Lung (tissue), 12 donors: ENCODE results near the gene GPR162. TPM values are rescaled to one million over a fixed set of nuclear protein-coding genes. Genes with fewer than 3 reads are reported as not detected.

Experiments used
- ATAC-seq: fragments of 200-7000 bp; cut with Tn5 transposase; one replicate; pipeline ENCODE4 v1.9.1; 2020; ENCODE audit warnings: moderate number of reproducible peaks; ENCODE audit not compliant: insufficient read depth, low FRiP score
- DNase-seq, 3 donors: peaks; one replicate each; pipeline ENCODE4 v3.0.0-alpha.2; 2013 to 2017
- H3K27ac ChIP-seq, 2 donors: one replicate each; pipeline ENCODE4 v1.5.1; 2013; ENCODE audit warnings: mild to moderate bottlenecking in 2 of 2, moderate library complexity in 2 of 2, control low read depth in 1 of 2, inconsistent platforms in 1 of 2, low read depth in 1 of 2, low read length in 1 of 2
- H3K27me3 ChIP-seq, 3 donors: one replicate each; pipeline ENCODE4 v1.5.1; 2013; ENCODE audit warnings: low read length in 2 of 3; ENCODE audit not compliant: control insufficient read depth in 3 of 3, insufficient read depth in 3 of 3
- H3K36me3 ChIP-seq, 4 donors: one replicate each; pipeline ENCODE4 v1.5.1; 2013; ENCODE audit warnings: low read length in 4 of 4, mild to moderate bottlenecking in 1 of 4, moderate library complexity in 1 of 4; ENCODE audit not compliant: control insufficient read depth in 4 of 4, insufficient read depth in 4 of 4
- H3K4me1 ChIP-seq, 5 donors: one replicate each; pipeline ENCODE4 v1.5.1; 2013; ENCODE audit warnings: low read length in 5 of 5, mild to moderate bottlenecking in 2 of 5, moderate library complexity in 1 of 5; ENCODE audit not compliant: control insufficient read depth in 5 of 5, insufficient read depth in 5 of 5
- H3K4me3 ChIP-seq: one replicate; pipeline ENCODE4 v1.5.1; 2013; ENCODE audit warnings: mild to moderate bottlenecking, control low read depth, moderate library complexity
- H3K9ac ChIP-seq, 2 donors: one replicate each; pipeline ENCODE4 v1.5.1; 2013; ENCODE audit warnings: low read length in 2 of 2, control low read depth in 1 of 2; ENCODE audit not compliant: insufficient read depth in 1 of 2
- H3K9me3 ChIP-seq, 4 donors: one replicate each; pipeline ENCODE4 v1.5.1; 2013; ENCODE audit warnings: low read length in 3 of 4, mild to moderate bottlenecking in 1 of 4, moderate library complexity in 1 of 4; ENCODE audit not compliant: control insufficient read depth in 4 of 4, insufficient read depth in 3 of 4
- CTCF ChIP-seq: IDR thresholded peaks from 2 replicates; pipeline ENCODE4 v1.5.1; 2012; ENCODE audit warnings: mild to moderate bottlenecking; ENCODE audit errors: control extremely low read depth, extremely low read depth
- WGBS, 2 donors: extraction: QIAGEN DNeasy Blood & Tissue Kit; methylation state at CpG; one replicate each; pipeline ENCODE4 v1.1.7; 2013; 5-methylcytosine and 5-hydroxymethylcytosine counted together
- polyA plus RNA-seq, 2 donors: library from polyadenylated mRNA; stranded (reverse); fragments of 200-250 nt; gene quantifications; one replicate each; pipeline ENCODE4 v1.2.1, GENCODE V29; 2013
- total RNA-seq, 2 donors: library from RNA; depleted of rRNA in 1 of 2; stranded (reverse); fragments of >200 nt in 1 of 2; gene quantifications; one replicate each; pipeline ENCODE4 v1.2.1, GENCODE V29; 2014 to 2021
- donor health status: control.
- donor health status: control.
- donor health status: Bipolar disorder and iron deficiency.
- donor health status: healthy.
- donor health status: DM: yes; HTN: yes; CAD: no.

Gene GPR162
- total and polyA plus RNA-seq, 4 donors, result 22.8 to 36.0 (median 24.0) TPM

DNA sequence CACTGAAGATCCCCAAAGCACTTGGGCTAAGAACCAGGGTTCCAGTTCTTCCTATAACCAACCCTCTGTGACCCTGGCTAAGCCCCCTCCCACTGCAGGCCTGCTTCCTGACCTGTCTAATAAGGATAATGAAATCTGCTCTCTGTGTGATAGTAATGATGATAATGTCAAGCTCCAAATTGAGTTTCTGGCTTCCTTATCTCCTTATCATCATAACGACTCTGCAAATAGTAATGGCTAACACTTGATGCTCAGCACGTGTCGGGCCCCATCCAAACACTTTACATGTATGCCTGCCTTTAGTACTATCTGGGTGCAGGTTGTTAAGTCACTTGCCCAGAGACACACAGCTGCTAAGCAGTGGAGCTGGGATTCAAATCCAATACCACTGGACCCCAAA is 5.0 kb upstream of the GPR162 start:
- Histone ChIP-seq H3K4me1 (peaks cover 0 to 10% (median 5%) of the 10 kb centered on the region in 5 donors), H3K27me3 (no peaks in the 10 kb centered on the region), H3K9ac (no peak overlapping the region), H3K9me3 (peaks cover 0 to 4% (median 0%) of the 10 kb centered on the region in 4 donors), H3K36me3 (peaks cover 0 to 37% (median 12%) of the 10 kb centered on the region in 4 donors), H3K4me3 (no peak overlapping the region), H3K27ac (no peak overlapping the region)
- ATAC-seq (no peak), DNase-seq (no peak)
- TF ChIP-seq CTCF, result no peak
- WGBS, 2 donors, result 60 to 72% methylated on average over 3 of the region's 3 CpGs

DNA sequence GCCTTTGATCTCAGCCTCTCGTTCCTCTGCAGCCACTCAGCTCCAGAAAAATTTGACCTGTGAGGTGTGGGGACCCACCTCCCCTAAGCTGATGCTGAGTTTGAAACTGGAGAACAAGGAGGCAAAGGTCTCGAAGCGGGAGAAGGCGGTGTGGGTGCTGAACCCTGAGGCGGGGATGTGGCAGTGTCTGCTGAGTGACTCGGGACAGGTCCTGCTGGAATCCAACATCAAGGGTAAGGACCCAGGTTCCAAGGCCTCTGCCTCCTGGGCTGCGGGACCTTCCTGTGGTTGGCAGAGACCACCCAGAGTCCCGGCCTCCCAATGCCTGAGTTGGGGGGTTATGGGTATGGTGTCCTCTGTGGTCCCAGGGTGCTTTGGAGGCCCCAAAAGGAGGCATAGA is 4.5 kb upstream of the GPR162 start:
- H3K36me3 ChIP-seq, result peaks cover 0 to 37% (median 12%) of the 10 kb centered on the region in 4 donors
- no peak overlapping the region for H3K9ac ChIP-seq
- peaks cover 0 to 2% (median 0%) of the 10 kb centered on the region in 3 donors for H3K27me3 ChIP-seq
- DNase-seq, result no peak
- peaks cover 0 to 4% (median 0%) of the 10 kb centered on the region in 4 donors for H3K9me3 ChIP-seq
- no peak for TF ChIP-seq CTCF
- WGBS, 2 donors, result 87 to 93% methylated on average over 8 of the region's 8 CpGs
- H3K27ac ChIP-seq, result no peak overlapping the region
- peaks cover 0 to 13% (median 8%) of the 10 kb centered on the region in 5 donors for H3K4me1 ChIP-seq
- no peak for ATAC-seq
- no peak overlapping the region for H3K4me3 ChIP-seq

DNA sequence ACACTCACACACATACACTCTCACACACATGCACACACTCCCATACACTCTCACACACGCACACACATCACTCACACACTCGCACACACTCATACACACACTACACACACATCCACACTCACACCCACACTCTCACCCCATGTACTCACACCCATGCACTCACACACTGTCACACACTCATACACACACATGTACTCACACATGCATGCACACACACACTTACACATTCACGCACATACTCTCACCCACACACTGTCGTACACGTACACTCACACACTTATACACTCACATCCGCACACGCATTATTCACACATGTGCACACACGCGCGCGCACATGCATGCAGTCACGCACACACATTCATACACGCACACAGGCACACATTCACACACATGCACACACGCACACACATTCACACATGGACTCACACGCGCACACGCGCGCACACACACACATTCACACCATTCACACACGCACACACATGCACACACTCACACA is 3.9 kb upstream of the GPR162 start:
- TF ChIP-seq CTCF, result no peak
- Histone ChIP-seq H3K4me3 (no peak overlapping the region), H3K36me3 (peaks cover 0 to 37% (median 12%) of the 10 kb centered on the region in 4 donors), H3K27ac (no peak overlapping the region), H3K9me3 (peaks cover 0 to 4% (median 0%) of the 10 kb centered on the region in 4 donors), H3K4me1 (peaks cover 0 to 17% (median 9%) of the 10 kb centered on the region in 5 donors), H3K27me3 (peaks cover 0 to 7% (median 3%) of the 10 kb centered on the region in 3 donors), H3K9ac (no peak overlapping the region)
- no peak for ATAC-seq
- no peak for DNase-seq
- 92 to 93% methylated on average over 20 of the region's 20 CpGs for WGBS, 2 donors

GRCh38 chr12:6818222-6818621 is 3.4 kb upstream of the GPR162 start:
- peaks cover 0 to 7% (median 3%) of the 10 kb centered on the region in 3 donors for H3K27me3 ChIP-seq
- no peak for ATAC-seq
- peaks cover 0 to 4% (median 0%) of the 10 kb centered on the region in 4 donors for H3K9me3 ChIP-seq
- no peak overlapping the region for H3K4me3 ChIP-seq
- H3K9ac ChIP-seq, result no peak overlapping the region
- no peak overlapping the region for H3K27ac ChIP-seq
- 79 to 90% methylated on average over 10 of the region's 10 CpGs for WGBS, 2 donors
- TF ChIP-seq CTCF, result no peak
- H3K36me3 ChIP-seq, result peaks cover 0 to 37% (median 12%) of the 10 kb centered on the region in 4 donors
- DNase-seq, result no peak
- H3K4me1 ChIP-seq, result peaks cover 0 to 17% (median 9%) of the 10 kb centered on the region in 5 donors
